AG04450 (cell line): Measurements from ENCODE around the gene PRMT3. TPM values are rescaled to one million over a fixed set of nuclear protein-coding genes. Genes with fewer than 3 reads are reported as not detected.

Experiments
- CTCF ChIA-PET: fragments of 300-600, 350-600 bp; formaldehyde crosslinking; extraction: SDS; loops from one replicate; lab custom pipeline; 2022; ENCODE audit warnings: antibody characterized with exemption, inconsistent platforms; lab: Charles Lee
- POLR2A ChIA-PET: fragments of 350-600 bp; formaldehyde crosslinking; extraction: SDS; loops from one replicate; lab custom pipeline; 2021; ENCODE audit warnings: antibody characterized with exemption, inconsistent platforms; lab: Yijun Ruan, JAX
- DNase-seq: peaks from one replicate; pipeline ENCODE4 v3.0.0-alpha.2; 2011; ENCODE audit warnings: low read depth, low spot score
- H3K27ac ChIP-seq: one replicate; pipeline ENCODE4 v1.5.1; 2012; ENCODE audit warnings: low read depth, low read length, control low read depth
- H3K27me3 ChIP-seq: one replicate; pipeline ENCODE4 v1.6.0; 2012; ENCODE audit warnings: low read length; ENCODE audit not compliant: control insufficient read depth, insufficient read depth
- H3K4me3 ChIP-seq: 2 replicates; pipeline ENCODE4 v1.5.1; 2011; ENCODE audit warnings: mild to moderate bottlenecking, low read depth, low read length, control low read depth
- H3K9me3 ChIP-seq: 2 replicates; pipeline ENCODE4 v1.5.1; 2012; ENCODE audit warnings: low read length; ENCODE audit not compliant: control insufficient read depth, insufficient read depth
- CTCF ChIP-seq: IDR thresholded peaks from 2 replicates; pipeline ENCODE4 v1.5.1; 2011; ENCODE audit warnings: low read depth, low read length, control low read depth, inconsistent platforms
- polyA plus RNA-seq: library from polyadenylated mRNA; depleted of rRNA; stranded (reverse); fragments of >200 nt; gene quantifications from 2 replicates; pipeline ENCODE4 v1.2.3, GENCODE V29; 2011

The PRMT3 gene
- polyA plus RNA-seq, 1 experiment: 14.8 TPM

GRCh38 chr11:20353829-20354434, 33.6 kb upstream of the PRMT3 start:
- POLR2A ChIA-PET: no interaction called here
- Histone ChIP-seq H3K9me3 (no peaks in the 10 kb centered on the region), H3K4me3 (no peak overlapping the region), H3K27ac (no peak overlapping the region), H3K27me3 (no peaks in the 10 kb centered on the region)
- CTCF ChIA-PET: interaction anchor here (0.6 to 5.4 kb wide), 28 partner anchors 9 to 451 kb away, joined by 3 to 80 read pairs (median 4); partner anchors contain the start of gene HTATIP2
- no peak for DNase-seq
- TF ChIP-seq CTCF: peak; percentile 92

GRCh38 chr11:20355221-20356219, 32.0 kb upstream of the PRMT3 start:
- CTCF ChIA-PET: interaction anchor here (0.5 to 5.4 kb wide), 23 partner anchors 8 to 1284 kb away, joined by 3 to 80 read pairs (median 5); partner anchors contain the start of gene HTATIP2
- POLR2A ChIA-PET: no interaction called here
- peak; percentile 61 for TF ChIP-seq CTCF

GRCh38 chr11:20357150-20357549, 30.4 kb upstream of the PRMT3 start:
- Histone ChIP-seq H3K4me3 (no peak overlapping the region), H3K27ac (no peak overlapping the region), H3K9me3 (no peaks in the 10 kb centered on the region), H3K27me3 (no peaks in the 10 kb centered on the region)
- no peak for DNase-seq
- TF ChIP-seq CTCF: no peak
- CTCF ChIA-PET: interaction anchor here (0.7 to 3.4 kb wide), 2 partner anchors 57 to 229 kb away, joined by 3 to 18 read pairs; no protein-coding TSS in a partner anchor
- POLR2A ChIA-PET: no interaction called here

More at GRCh38 chr11:20355221-20356219, 32.0 kb upstream of the PRMT3 start:
- Histone ChIP-seq H3K27ac (no peak overlapping the region), H3K9me3 (no peaks in the 10 kb centered on the region), H3K4me3 (no peak overlapping the region), H3K27me3 (no peaks in the 10 kb centered on the region)
- DNase-seq: no peak

- no peak for TF ChIP-seq CTCF
- Histone ChIP-seq H3K27ac (no peak overlapping the region), H3K9me3 (no peaks in the 10 kb centered on the region), H3K4me3 (no peak overlapping the region), H3K27me3 (no peaks in the 10 kb centered on the region)
- CTCF ChIA-PET: interaction anchor here (1.0 to 1.1 kb wide), 2 partner anchors 9 to 24 kb away, joined by 3 to 4 read pairs; no protein-coding TSS in a partner anchor
- POLR2A ChIA-PET: no interaction called here
- DNase-seq: no peak
Measured at GRCh38 chr11:20360650-20361049, 26.9 kb upstream of the PRMT3 start.
